ENCODE data around the gene RANBP3L. TPM values are rescaled to one million over a fixed set of nuclear protein-coding genes. Genes with fewer than 3 reads are reported as not detected.

The RANBP3L gene
- total and polyA plus RNA-seq, 9 of the 15 experiments (the other 6 are each of a cell fraction or from before 2014, with no cell fraction given): 0.01 to 0.06 TPM; not detected in 7

- TF ChIP-seq YBX1 (IDR thresholded peaks at IDR 0.05) (no peak), FIP1L1 (IDR thresholded peaks at IDR 0.05; ENCODE audit: low read depth, low read length, poor library complexity, severe bottlenecking) (no peak), HDAC3 (IDR thresholded peaks at IDR 0.05; ENCODE audit: borderline replicate concordance, partially characterized antibody) (no peak), FOXJ3 (CRISPR knock-in tag; IDR thresholded peaks at IDR 0.05) (no peak), TCFL5 (CRISPR knock-in tag; conservative IDR thresholded peaks at IDR 0.05) (no peak), ZNF212 (CRISPR knock-in tag; IDR thresholded peaks at IDR 0.05) (no peak), NR2C2 (CRISPR knock-in tag; IDR thresholded peaks at IDR 0.05) (no peak), NR2C2 (tag; IDR thresholded peaks at IDR 0.05) (peak; percentile 10; the same call in 1 of the 2 replicates), ZNF408 (CRISPR knock-in tag; IDR thresholded peaks at IDR 0.05; ENCODE audit: low read depth) (no peak), KLF13 (tag; IDR thresholded peaks at IDR 0.05; ENCODE audit: borderline replicate concordance, low read depth) (peak; percentile 98), CREB1 (IDR thresholded peaks at IDR 0.05) (no peak), CREB1 (CRISPR knock-in tag; IDR thresholded peaks at IDR 0.05) (0 out of 2 replicates have a peak, but pooled peaks have one; percentile 17), PRDM10 (IDR thresholded peaks at IDR 0.05; ENCODE audit: partially characterized antibody) (peak; percentile 8), SREBF2 (CRISPR knock-in tag; IDR thresholded peaks at IDR 0.05) (0 out of 2 replicates have a peak, but pooled peaks have one; percentile 35), SMARCA4 (IDR thresholded peaks at IDR 0.05) (peak; percentile 51), NFIX (CRISPR knock-in tag; IDR thresholded peaks at IDR 0.05; ENCODE audit: low read depth) (no peak), CHD2 (IDR thresholded peaks at IDR 0.05; ENCODE audit: low read depth, low read length) (no peak), CBFA2T3 (IDR thresholded peaks at IDR 0.05) (no peak), ZBTB43 (CRISPR knock-in tag; IDR thresholded peaks at IDR 0.05) (0 out of 2 replicates have a peak, but pooled peaks have one; percentile 29), GABPB2 (CRISPR knock-in tag; conservative IDR thresholded peaks at IDR 0.05) (no peak), MCM3 (IDR thresholded peaks at IDR 0.05) (no peak), FOXJ2 (tag; IDR thresholded peaks at IDR 0.05) (no peak), THRAP3 (IDR thresholded peaks at IDR 0.05; ENCODE audit: borderline replicate concordance) (no peak), ZNF311 (CRISPR knock-in tag; IDR thresholded peaks at IDR 0.05) (no peak), RCOR1 (IDR thresholded peaks at IDR 0.05; ENCODE audit: borderline replicate concordance in 1 of 2, low read depth in 2 of 2, low read length in 2 of 2) (0 out of 4 replicates have a peak, but pooled peaks of 1 of the 2 experiments have one; percentile 2), EP400 (IDR thresholded peaks at IDR 0.05) (peak; percentile 15; the same call in 1 of the 2 replicates), RFX1 (IDR thresholded peaks at IDR 0.05) (no peak)
Measured at GRCh38 chr5:36240779-36241630, 60.7 kb downstream of the RANBP3L start (continued).

Data from K562 (cell line).